Epithelial cell of proximal tubule (primary cell): ENCODE measurements around the gene LONP1. TPM values are rescaled to one million over a fixed set of nuclear protein-coding genes. Genes with fewer than 3 reads are reported as not detected.
"Not testable (repeated sequence)": the region's sequence is repeated elsewhere in the genome, so short reads cannot be mapped to it uniquely, and the experiment has no call there.

Experiments
- DNase-seq: peaks from one replicate; pipeline ENCODE4 v3.0.0-alpha.2; 2011; ENCODE audit warnings: low read depth
- H3K4me3 ChIP-seq: 2 replicates; pipeline ENCODE4 v1.5.1; 2011; ENCODE audit warnings: low read depth, mild to moderate bottlenecking, low read length
- CTCF ChIP-seq: conservative IDR thresholded peaks from 2 replicates; pipeline ENCODE4 v1.5.1; 2012; ENCODE audit warnings: low read depth, mild to moderate bottlenecking, low read length
- total RNA-seq: library from RNA; depleted of rRNA; stranded (reverse); fragments of >200 nt; gene quantifications from 2 replicates; pipeline ENCODE4 v1.2.3, GENCODE V29; 2015

LONP1 gene
- total RNA-seq, 1 donor from 2014 or later: 134 TPM

GRCh38 chr19:5711713-5712161 is 8.2 kb downstream of the LONP1 start:
- no peak overlapping the region for H3K4me3 ChIP-seq
- no peak for DNase-seq
- TF ChIP-seq CTCF: no peak

GRCh38 chr19:5711025-5711424 is 8.9 kb downstream of the LONP1 start:
- TF ChIP-seq CTCF: no peak
- no peak overlapping the region for H3K4me3 ChIP-seq
- no peak for DNase-seq

GRCh38 chr19:5707576-5708575 is 12.1 kb downstream of the LONP1 start:
- H3K4me3 ChIP-seq: no peak overlapping the region
- no peak for TF ChIP-seq CTCF
- no peak for DNase-seq

GRCh38 chr19:5706876-5707573 is 12.9 kb downstream of the LONP1 start:
- no peak overlapping the region for H3K4me3 ChIP-seq
- DNase-seq: no peak
- TF ChIP-seq CTCF: no peak

GRCh38 chr19:5705552-5705951 is 14.4 kb downstream of the LONP1 start:
- DNase-seq: no peak
- no peak for TF ChIP-seq CTCF
- H3K4me3 ChIP-seq: no peak overlapping the region

GRCh38 chr19:5703819-5704818 is 15.8 kb downstream of the LONP1 start:
- no peak for TF ChIP-seq CTCF

GRCh38 chr19:5702053-5702410 is 17.9 kb downstream of the LONP1 start:
- not testable (repeated sequence) for DNase-seq, H3K4me3 ChIP-seq

More at GRCh38 chr19:5703819-5704818, 15.8 kb downstream of the LONP1 start:
- no peak for DNase-seq
- no peak overlapping the region for H3K4me3 ChIP-seq
